GM13977 (cell line): ENCODE results near the gene ANTXRL.

Experiments
- DNase-seq: peaks from one replicate; pipeline ENCODE4 v3.0.0; 2012; ENCODE audit warnings: low spot score
- in situ Hi-C: fragments of 300-500 bp; cut with MboI; formaldehyde crosslinking; loops from one replicate; pipeline ENCODE4 v1.12.0; 2022; ENCODE audit warnings: low sequenced_read_pairs, low pct_unique_long_range_greater_than_20kb, mixed read lengths, inconsistent platforms; ENCODE audit not compliant: unreplicated experiment
- TF ChIP-seq, protein P1 (sequence below): IDR thresholded peaks from 2 replicates; pipeline ENCODE4 v1.5.1; 2012; ENCODE audit warnings: mild to moderate bottlenecking, control low read depth; ENCODE audit not compliant: insufficient read depth; ENCODE audit errors: extremely low read depth, missing control alignments

ANTXRL gene

GRCh38 chr10:46286991-46287693 lies at the start of gene ANTXRL:
Gene ANTXRL (plus strand): TSS chr10:46286997. CDS start chr10:46287263, 266 bp downstream.
- TF ChIP-seq, protein P1, sequence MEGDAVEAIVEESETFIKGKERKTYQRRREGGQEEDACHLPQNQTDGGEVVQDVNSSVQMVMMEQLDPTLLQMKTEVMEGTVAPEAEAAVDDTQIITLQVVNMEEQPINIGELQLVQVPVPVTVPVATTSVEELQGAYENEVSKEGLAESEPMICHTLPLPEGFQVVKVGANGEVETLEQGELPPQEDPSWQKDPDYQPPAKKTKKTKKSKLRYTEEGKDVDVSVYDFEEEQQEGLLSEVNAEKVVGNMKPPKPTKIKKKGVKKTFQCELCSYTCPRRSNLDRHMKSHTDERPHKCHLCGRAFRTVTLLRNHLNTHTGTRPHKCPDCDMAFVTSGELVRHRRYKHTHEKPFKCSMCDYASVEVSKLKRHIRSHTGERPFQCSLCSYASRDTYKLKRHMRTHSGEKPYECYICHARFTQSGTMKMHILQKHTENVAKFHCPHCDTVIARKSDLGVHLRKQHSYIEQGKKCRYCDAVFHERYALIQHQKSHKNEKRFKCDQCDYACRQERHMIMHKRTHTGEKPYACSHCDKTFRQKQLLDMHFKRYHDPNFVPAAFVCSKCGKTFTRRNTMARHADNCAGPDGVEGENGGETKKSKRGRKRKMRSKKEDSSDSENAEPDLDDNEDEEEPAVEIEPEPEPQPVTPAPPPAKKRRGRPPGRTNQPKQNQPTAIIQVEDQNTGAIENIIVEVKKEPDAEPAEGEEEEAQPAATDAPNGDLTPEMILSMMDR = no peak
- in situ Hi-C loops = loop anchor here (25.0 kb wide), 1 partner anchor 1100 kb away; the partner anchor contains the start of gene ZNF488
- no peak for DNase-seq

- in situ Hi-C loops = no loop called here
- no peak for DNase-seq
- TF ChIP-seq, protein P1 = no peak
Measured at GRCh38 chr10:46237815-46238510, 48.8 kb upstream of the ANTXRL start.

DNA sequence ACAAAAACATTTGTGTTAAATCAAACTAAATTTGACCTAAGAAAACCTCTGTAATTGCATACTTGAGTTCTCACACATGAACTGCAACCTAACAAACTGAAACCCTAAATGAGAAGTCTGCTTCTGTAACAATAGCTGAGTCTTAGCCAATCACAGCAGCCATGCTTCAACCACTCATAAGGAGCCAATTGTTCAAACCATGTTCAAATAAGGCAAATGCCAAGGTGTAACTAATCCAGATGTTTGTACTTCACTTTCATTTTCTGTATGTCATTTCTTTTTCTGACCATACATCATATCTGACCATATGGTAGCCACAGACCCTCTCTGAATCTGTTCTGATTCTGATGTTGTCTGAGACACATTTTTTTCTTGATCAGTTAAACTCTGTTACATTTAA lies 47.5 kb upstream of the ANTXRL start:
- in situ Hi-C loops = no loop called here
- no peak for DNase-seq

DNA sequence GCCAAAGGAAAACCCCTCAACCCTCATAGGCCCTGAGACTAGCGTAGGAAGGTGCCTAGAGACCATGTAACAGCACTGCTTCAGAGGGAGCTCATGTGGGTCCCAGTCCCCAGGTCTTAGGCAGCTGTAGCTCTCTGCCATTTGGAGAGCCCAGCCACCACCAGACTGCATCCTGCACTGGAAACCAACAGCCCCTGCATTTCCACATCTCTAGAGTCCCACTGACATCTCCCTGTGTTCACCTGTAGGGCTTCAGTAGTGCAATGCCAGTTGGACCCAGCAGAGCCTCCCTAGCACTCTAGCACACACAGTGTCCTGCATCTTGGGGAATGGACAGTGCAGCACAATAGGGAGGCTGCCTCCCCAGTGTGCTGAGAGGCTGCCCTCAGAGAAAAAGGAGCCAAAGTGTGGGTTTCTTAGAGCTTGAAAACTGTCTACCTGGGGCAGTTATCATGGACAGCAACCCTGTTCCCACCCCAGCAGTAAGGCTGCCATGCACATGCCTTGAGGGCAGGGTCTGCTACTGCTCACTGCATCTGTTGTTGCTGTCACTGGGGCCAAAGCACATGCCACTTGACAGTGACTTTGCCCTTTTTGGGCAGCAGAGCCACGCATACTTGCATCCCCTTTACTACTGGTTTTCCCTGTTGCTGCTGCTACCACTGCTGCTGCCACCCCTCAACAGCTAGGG lies 46.7 kb upstream of the ANTXRL start:
- DNase-seq = no peak
- TF ChIP-seq, protein P1 = no peak
- in situ Hi-C loops = no loop called here

More for the DNA sequence above, 47.5 kb upstream of the ANTXRL start:
- TF ChIP-seq, protein P1 = no peak

GRCh38 chr10:46240684-46241565 lies 45.9 kb upstream of the ANTXRL start:
- in situ Hi-C loops = no loop called here
- TF ChIP-seq, protein P1 = no peak
- no peak for DNase-seq
